ENCODE results near the gene SPAG5.
"Not testable (repeated sequence)": the region's sequence is repeated elsewhere in the genome, so short reads cannot be mapped to it uniquely, and the experiment has no call there.

The SPAG5 gene

DNA sequence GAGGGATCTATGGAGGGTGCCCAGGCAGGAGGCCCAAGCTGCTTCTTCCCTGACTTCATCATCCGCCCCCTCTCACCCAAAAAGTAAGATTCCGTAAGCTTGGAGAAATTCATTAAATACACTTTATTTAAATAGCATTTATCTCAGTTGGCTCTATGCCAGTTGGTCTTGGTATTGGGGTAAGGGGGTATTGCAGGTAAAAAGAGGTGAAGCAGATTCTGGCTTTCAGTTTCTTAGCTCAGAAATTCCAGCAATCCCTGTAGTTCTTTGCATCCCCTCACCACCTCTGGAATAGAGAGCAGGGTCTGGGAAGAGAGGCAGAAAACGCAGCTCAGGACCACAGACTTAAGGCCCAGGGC is 21.4 kb downstream of the SPAG5 start:
- no peaks in the 10 kb centered on the region; the same call in 1 of the 2 replicates for H3F3A ChIP-seq (ENCODE audit: insufficient read depth, low read length)
- peaks cover 23% of the 10 kb centered on the region for H3K4me1 ChIP-seq (ENCODE audit: insufficient read depth, low read length, severe bottlenecking)
- no peak overlapping the region; the same call in 1 of the 2 replicates for H3K4me2 ChIP-seq (ENCODE audit: low read length)
- TF ChIP-seq EZH2 (IDR thresholded peaks at IDR 0.05; ENCODE audit: borderline replicate concordance, low read length) = no peak
- TF ChIP-seq, protein P1, sequence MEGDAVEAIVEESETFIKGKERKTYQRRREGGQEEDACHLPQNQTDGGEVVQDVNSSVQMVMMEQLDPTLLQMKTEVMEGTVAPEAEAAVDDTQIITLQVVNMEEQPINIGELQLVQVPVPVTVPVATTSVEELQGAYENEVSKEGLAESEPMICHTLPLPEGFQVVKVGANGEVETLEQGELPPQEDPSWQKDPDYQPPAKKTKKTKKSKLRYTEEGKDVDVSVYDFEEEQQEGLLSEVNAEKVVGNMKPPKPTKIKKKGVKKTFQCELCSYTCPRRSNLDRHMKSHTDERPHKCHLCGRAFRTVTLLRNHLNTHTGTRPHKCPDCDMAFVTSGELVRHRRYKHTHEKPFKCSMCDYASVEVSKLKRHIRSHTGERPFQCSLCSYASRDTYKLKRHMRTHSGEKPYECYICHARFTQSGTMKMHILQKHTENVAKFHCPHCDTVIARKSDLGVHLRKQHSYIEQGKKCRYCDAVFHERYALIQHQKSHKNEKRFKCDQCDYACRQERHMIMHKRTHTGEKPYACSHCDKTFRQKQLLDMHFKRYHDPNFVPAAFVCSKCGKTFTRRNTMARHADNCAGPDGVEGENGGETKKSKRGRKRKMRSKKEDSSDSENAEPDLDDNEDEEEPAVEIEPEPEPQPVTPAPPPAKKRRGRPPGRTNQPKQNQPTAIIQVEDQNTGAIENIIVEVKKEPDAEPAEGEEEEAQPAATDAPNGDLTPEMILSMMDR (IDR thresholded peaks at IDR 0.05; ENCODE audit: low read length) = no peak
- no peak overlapping the region for H2AFZ ChIP-seq (ENCODE audit: low read length)
- peak overlapping the region; percentile 84 for H3K27ac ChIP-seq (ENCODE audit: low read depth, low read length, poor library complexity, severe bottlenecking)
- H3K79me2 ChIP-seq (ENCODE audit: insufficient read depth, low read length) = no peaks in the 10 kb centered on the region
- no peaks in the 10 kb centered on the region for H3K9me3 ChIP-seq (ENCODE audit: low read length)
- H3K36me3 ChIP-seq (ENCODE audit: insufficient read depth, low read length) = peaks cover 73% of the 10 kb centered on the region
- H3K27me3 ChIP-seq (ENCODE audit: insufficient read depth, low read length) = no peaks in the 10 kb centered on the region
- no peak overlapping the region for H3K4me3 ChIP-seq (ENCODE audit: low read depth, low read length, poor library complexity, severe bottlenecking)
- H3K9ac ChIP-seq (ENCODE audit: low read length) = peak overlapping the region; percentile 51; the same call in 1 of the 2 replicates
- no peaks in the 10 kb centered on the region for H4K20me1 ChIP-seq (ENCODE audit: insufficient read depth, low read length)
- H3K9me2 ChIP-seq (ENCODE audit: low read depth, low read length) = no peaks in the 10 kb centered on the region

DNA sequence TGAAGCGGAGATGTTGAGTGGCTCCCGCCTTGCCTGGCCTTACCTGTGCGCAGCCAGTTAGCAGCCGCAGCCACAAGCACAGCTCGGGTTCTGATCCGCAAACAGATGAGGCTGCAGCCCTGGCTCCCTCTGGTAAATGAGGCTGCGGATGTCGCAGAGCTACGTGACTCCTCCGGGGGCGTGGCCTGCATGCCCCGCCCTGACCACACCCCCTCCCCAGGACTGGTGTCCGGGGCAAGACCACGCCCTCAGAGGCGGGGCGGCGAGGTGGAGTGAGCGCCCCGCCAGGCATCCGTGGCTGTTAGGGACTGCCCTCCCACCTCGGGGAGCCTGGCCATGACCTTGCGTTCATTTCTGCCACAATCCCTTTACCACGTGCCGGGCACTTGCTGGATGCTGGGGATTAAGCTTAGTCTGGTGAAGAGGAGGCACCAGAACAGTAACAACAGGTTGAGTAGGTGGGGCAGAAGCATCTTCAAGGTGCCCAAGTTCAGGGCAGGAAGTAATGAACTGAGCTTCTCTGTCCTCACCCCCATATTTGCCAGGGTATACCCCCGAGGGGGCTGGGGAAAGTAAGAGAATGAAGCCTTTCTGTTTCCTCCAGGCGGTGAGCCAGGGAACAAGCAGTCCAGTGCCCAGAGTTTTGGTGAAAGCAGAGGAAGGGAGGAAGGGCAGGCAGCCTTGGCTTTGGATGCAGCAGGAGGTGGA is 21.9 kb downstream of the SPAG5 start, which contains the start of gene ALDOC:
TSS of gene ALDOC (minus strand) at position 138 of the 708 bp plus-strand sequence. CDS start 1,363 bp downstream, outside the sequence.
- H3K27me3 ChIP-seq (ENCODE audit: insufficient read depth, low read length) = no peaks in the 10 kb centered on the region
- TF ChIP-seq, protein P1 (IDR thresholded peaks at IDR 0.05; ENCODE audit: low read length) = no peak
- TF ChIP-seq EZH2 (IDR thresholded peaks at IDR 0.05; ENCODE audit: borderline replicate concordance, low read length) = no peak
- H3K4me1 ChIP-seq (ENCODE audit: insufficient read depth, low read length, severe bottlenecking) = peaks cover 29% of the 10 kb centered on the region
- H2AFZ ChIP-seq (ENCODE audit: low read length) = no peak within 1 kb of the TSS
- no peaks in the 10 kb centered on the region; the same call in 1 of the 2 replicates for H3F3A ChIP-seq (ENCODE audit: insufficient read depth, low read length)
- H3K79me2 ChIP-seq (ENCODE audit: insufficient read depth, low read length) = no peaks in the 10 kb centered on the region
- H4K20me1 ChIP-seq (ENCODE audit: insufficient read depth, low read length) = no peaks in the 10 kb centered on the region
- peak within 1 kb of the TSS; percentile 51; the same call in 1 of the 2 replicates for H3K9ac ChIP-seq (ENCODE audit: low read length)
- H3K27ac ChIP-seq (ENCODE audit: low read depth, low read length, poor library complexity, severe bottlenecking) = peak within 1 kb of the TSS; percentile 84
- peak within 1 kb of the TSS; percentile 59; the same call in 1 of the 2 replicates for H3K4me2 ChIP-seq (ENCODE audit: low read length)
- no peaks in the 10 kb centered on the region for H3K9me3 ChIP-seq (ENCODE audit: low read length)
- H3K36me3 ChIP-seq (ENCODE audit: insufficient read depth, low read length) = peaks cover 68% of the 10 kb centered on the region
- no peaks in the 10 kb centered on the region for H3K9me2 ChIP-seq (ENCODE audit: low read depth, low read length)
- H3K4me3 ChIP-seq (ENCODE audit: low read depth, low read length, poor library complexity, severe bottlenecking) = peak within 1 kb of the TSS; percentile 55

DNA sequence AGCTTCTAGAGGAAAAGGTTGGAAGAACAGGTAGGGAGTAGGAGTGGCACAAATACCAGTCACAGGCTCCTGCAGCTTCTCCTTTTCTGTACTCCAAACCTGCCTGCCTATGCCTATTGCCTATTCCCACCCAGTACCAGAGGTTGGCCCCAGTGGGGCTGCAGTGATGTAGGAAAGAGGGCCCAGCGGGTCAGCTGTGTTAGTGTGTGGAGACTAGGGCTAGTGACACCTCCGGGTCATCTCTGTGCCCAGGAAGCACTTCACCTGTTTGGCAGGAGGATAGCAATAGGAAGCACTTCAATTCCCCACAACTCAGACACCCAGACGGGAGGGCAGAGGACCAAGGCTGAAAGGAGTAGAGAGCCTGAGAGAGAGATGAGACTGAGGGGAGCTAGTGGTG is 22.8 kb downstream of the SPAG5 start:
- H3K27ac ChIP-seq (ENCODE audit: low read depth, low read length, poor library complexity, severe bottlenecking); H3F3A ChIP-seq (ENCODE audit: insufficient read depth, low read length); H3K9me3 ChIP-seq (ENCODE audit: low read length); H3K79me2 ChIP-seq (ENCODE audit: insufficient read depth, low read length); H3K9me2 ChIP-seq (ENCODE audit: low read depth, low read length); H3K27me3 ChIP-seq (ENCODE audit: insufficient read depth, low read length); H2AFZ ChIP-seq (ENCODE audit: low read length); H4K20me1 ChIP-seq (ENCODE audit: insufficient read depth, low read length): not testable (repeated sequence)
- H3K4me2 ChIP-seq (ENCODE audit: low read length) = peak overlapping the region; percentile 58; the same call in 1 of the 2 replicates
- peaks cover 64% of the 10 kb centered on the region for H3K36me3 ChIP-seq (ENCODE audit: insufficient read depth, low read length)
- H3K4me1 ChIP-seq (ENCODE audit: insufficient read depth, low read length, severe bottlenecking) = peaks cover 31% of the 10 kb centered on the region
- H3K9ac ChIP-seq (ENCODE audit: low read length) = peak overlapping the region; percentile 26; the same call in 1 of the 2 replicates
- peak overlapping the region; percentile 46 for H3K4me3 ChIP-seq (ENCODE audit: low read depth, low read length, poor library complexity, severe bottlenecking)
